HG02588 (cell line): Measurements from ENCODE around the gene MOSPD3.
"Not testable (repeated sequence)": the region's sequence is repeated elsewhere in the genome, so short reads cannot be mapped to it uniquely, and the experiment has no call there.

Experiments used
- ATAC-seq: cut with Tn5 transposase; IDR thresholded peaks from one replicate; pipeline ENCODE4 v1.9.1; 2021; ENCODE audit warnings: mild to moderate bottlenecking, moderate library complexity; ENCODE audit not compliant: unreplicated experiment

Gene MOSPD3

DNA sequence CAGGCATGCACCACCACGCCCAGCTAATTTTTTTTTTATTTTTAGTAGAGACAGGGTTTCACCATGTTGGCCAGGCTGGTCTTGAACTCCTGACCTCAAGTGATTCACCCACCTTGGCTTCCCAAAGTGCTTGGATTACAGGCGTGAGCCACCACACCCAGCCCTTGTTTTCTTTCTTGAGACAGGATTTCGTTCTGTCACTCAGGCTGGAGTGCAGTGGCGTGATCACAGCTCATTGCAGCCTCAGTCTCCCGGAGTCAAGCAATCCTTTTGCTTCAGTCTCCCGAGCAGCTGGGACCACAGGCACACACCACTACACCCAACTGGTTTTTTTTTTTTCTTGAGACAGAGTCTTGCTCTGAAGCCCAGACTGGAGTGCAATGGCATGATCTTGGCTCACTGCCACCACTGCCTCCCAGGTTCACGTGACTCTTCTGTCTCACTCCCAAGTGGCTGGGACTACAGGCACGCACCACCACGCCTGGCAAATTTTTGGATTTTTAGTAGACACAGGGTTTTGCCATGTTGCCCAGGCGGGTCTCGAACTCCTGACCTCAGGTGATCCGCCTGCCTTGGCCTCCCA lies 49.9 kb downstream of the MOSPD3 start:
- not testable (repeated sequence) for ATAC-seq
